Ishikawa (cell line): ENCODE data around the gene TBC1D30.

ENCODE experiments used
- CEBPB ChIP-seq: IDR thresholded peaks from 2 replicates; pipeline ENCODE4 v1.6.1; 2012
- CREB1 ChIP-seq: IDR thresholded peaks from 2 replicates; pipeline ENCODE4 v1.6.1; 2012; ENCODE audit warnings: low read depth
- EGR1 ChIP-seq: IDR thresholded peaks from 2 replicates; pipeline ENCODE4 v1.6.1; 2012
- EP300 ChIP-seq: IDR thresholded peaks from 2 replicates; pipeline ENCODE4 v1.6.1; 2012; ENCODE audit warnings: borderline replicate concordance
- FOXM1 ChIP-seq: IDR thresholded peaks from 2 replicates; pipeline ENCODE4 v1.6.1; 2012; ENCODE audit warnings: low read depth, borderline replicate concordance
- MAX ChIP-seq: IDR thresholded peaks from 2 replicates; pipeline ENCODE4 v1.6.1; 2012
- NFIC ChIP-seq: IDR thresholded peaks from 2 replicates; pipeline ENCODE4 v1.6.1; 2012
- RAD21 ChIP-seq: IDR thresholded peaks from 2 replicates; pipeline ENCODE4 v1.6.1; 2012; ENCODE audit warnings: low read depth
- TAF1 ChIP-seq: IDR thresholded peaks from 2 replicates; pipeline ENCODE4 v1.6.1; 2012; ENCODE audit warnings: low read depth, mild to moderate bottlenecking
- TCF12 ChIP-seq: IDR thresholded peaks from 2 replicates; pipeline ENCODE4 v1.6.1; 2012; ENCODE audit warnings: low read depth
- TEAD4 ChIP-seq: IDR thresholded peaks from 2 replicates; pipeline ENCODE4 v1.6.1; 2012
- USF1 ChIP-seq: IDR thresholded peaks from 2 replicates; pipeline ENCODE4 v1.6.1; 2012
- YY1 ChIP-seq: IDR thresholded peaks from 2 replicates; pipeline ENCODE4 v1.6.1; 2012; ENCODE audit warnings: low read depth
- ZBTB7A ChIP-seq: IDR thresholded peaks from 2 replicates; pipeline ENCODE4 v1.6.1; 2012; ENCODE audit warnings: low read depth
- TF ChIP-seq, protein P1 (sequence below): IDR thresholded peaks from 2 replicates; pipeline ENCODE4 v1.6.1; 2012; ENCODE audit warnings: low read depth, mild to moderate bottlenecking

The TBC1D30 gene

GRCh38 chr12:64858882-64859605, 34.6 kb downstream of the TBC1D30 start:
- no peak for TF ChIP-seq YY1
- TF ChIP-seq ZBTB7A: no peak
- TF ChIP-seq FOXM1: no peak
- TF ChIP-seq EP300: no peak
- TF ChIP-seq TEAD4: no peak
- no peak for TF ChIP-seq RAD21
- TF ChIP-seq TAF1: no peak
- TF ChIP-seq TCF12: no peak
- no peak for TF ChIP-seq CEBPB
- TF ChIP-seq CREB1: no peak
- TF ChIP-seq EGR1: no peak
- no peak for TF ChIP-seq USF1
- TF ChIP-seq NFIC: no peak
- TF ChIP-seq, protein P1, sequence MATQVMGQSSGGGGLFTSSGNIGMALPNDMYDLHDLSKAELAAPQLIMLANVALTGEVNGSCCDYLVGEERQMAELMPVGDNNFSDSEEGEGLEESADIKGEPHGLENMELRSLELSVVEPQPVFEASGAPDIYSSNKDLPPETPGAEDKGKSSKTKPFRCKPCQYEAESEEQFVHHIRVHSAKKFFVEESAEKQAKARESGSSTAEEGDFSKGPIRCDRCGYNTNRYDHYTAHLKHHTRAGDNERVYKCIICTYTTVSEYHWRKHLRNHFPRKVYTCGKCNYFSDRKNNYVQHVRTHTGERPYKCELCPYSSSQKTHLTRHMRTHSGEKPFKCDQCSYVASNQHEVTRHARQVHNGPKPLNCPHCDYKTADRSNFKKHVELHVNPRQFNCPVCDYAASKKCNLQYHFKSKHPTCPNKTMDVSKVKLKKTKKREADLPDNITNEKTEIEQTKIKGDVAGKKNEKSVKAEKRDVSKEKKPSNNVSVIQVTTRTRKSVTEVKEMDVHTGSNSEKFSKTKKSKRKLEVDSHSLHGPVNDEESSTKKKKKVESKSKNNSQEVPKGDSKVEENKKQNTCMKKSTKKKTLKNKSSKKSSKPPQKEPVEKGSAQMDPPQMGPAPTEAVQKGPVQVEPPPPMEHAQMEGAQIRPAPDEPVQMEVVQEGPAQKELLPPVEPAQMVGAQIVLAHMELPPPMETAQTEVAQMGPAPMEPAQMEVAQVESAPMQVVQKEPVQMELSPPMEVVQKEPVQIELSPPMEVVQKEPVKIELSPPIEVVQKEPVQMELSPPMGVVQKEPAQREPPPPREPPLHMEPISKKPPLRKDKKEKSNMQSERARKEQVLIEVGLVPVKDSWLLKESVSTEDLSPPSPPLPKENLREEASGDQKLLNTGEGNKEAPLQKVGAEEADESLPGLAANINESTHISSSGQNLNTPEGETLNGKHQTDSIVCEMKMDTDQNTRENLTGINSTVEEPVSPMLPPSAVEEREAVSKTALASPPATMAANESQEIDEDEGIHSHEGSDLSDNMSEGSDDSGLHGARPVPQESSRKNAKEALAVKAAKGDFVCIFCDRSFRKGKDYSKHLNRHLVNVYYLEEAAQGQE: no peak

GRCh38 chr12:64860446-64860998, 36.1 kb downstream of the TBC1D30 start:
- TF ChIP-seq USF1 (no peak), FOXM1 (no peak), TAF1 (no peak), CREB1 (no peak), TCF12 (no peak), RAD21 (no peak), NFIC (no peak), MAX (no peak), ZBTB7A (no peak), EP300 (no peak), TEAD4 (no peak), CEBPB (no peak), YY1 (no peak), EGR1 (no peak; the same call in 1 of the 2 replicates)
- TF ChIP-seq, protein P1: no peak

- TF ChIP-seq CEBPB (no peak), FOXM1 (no peak)
Measured at GRCh38 chr12:64864319-64864718, 39.9 kb downstream of the TBC1D30 start.

DNA sequence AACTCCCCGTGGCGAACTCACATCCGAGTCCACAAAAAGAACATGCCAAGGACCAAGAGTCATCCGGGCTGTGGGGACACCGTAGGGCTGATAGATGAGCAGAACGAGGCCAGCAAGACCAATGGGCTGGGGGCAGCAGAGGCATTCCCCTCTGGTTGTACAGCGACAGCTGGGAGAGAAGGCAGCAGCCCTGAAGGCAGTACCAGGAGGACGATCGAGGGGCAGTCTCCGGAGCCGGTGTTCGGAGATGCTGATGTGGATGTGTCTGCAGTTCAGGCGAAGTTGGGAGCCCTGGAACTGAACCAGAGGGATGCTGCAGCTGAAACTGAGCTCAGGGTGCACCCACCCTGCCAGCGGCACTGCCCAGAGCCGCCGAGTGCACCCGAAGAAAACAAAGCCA, 50.7 kb downstream of the TBC1D30 start:
- TF ChIP-seq EGR1 (no peak), YY1 (no peak), RAD21 (no peak), TEAD4 (no peak), TCF12 (no peak), FOXM1 (no peak), MAX (no peak), USF1 (no peak), ZBTB7A (no peak), EP300 (no peak), CREB1 (no peak), CEBPB (no peak), TAF1 (no peak), NFIC (no peak)
- TF ChIP-seq, protein P1: no peak
